Activated CD4-positive, alpha-beta memory T cell treated with anti-CD3 and anti-CD28 coated beads, Interleukin-2, amount 10 ng/mL, durations not matched to agents 7 days and 5 days (primary cell): ENCODE data around the gene PCED1A. TPM values are rescaled to one million over a fixed set of nuclear protein-coding genes. Genes with fewer than 3 reads are reported as not detected.
A peak's percentile ranks its signal among the peaks of the same experiment; 100 is the strongest.

Source experiments
- CTCF ChIA-PET: fragments of 350-600 bp; sonication (Branson Sonifier 250); formaldehyde crosslinking; loops from one replicate; lab custom pipeline; 2021; ENCODE audit warnings: antibody characterized with exemption, inconsistent platforms; lab: Charles Lee
- POLR2A ChIA-PET: fragments of 350-600 bp; sonication (Branson Sonifier 250); formaldehyde crosslinking; loops from one replicate; lab custom pipeline; 2021; ENCODE audit warnings: antibody characterized with exemption; lab: Charles Lee
- DNase-seq: peaks from one replicate; pipeline ENCODE4 v3.0.0-alpha.2; 2020
- H3K27ac Mint-ChIP-seq: one replicate; pipeline ENCODE4 v1.8.0; 2021; ENCODE audit warnings: mild to moderate bottlenecking, mixed read lengths
- H3K27me3 Mint-ChIP-seq: one replicate; pipeline ENCODE4 v1.8.0; 2021; ENCODE audit warnings: mixed read lengths
- H3K36me3 Mint-ChIP-seq: one replicate; pipeline ENCODE4 v1.8.0; 2021; ENCODE audit warnings: low read depth, mixed read lengths
- H3K4me1 Mint-ChIP-seq: one replicate; pipeline ENCODE4 v1.8.0; 2021; ENCODE audit warnings: mixed read lengths
- H3K4me3 Mint-ChIP-seq: one replicate; pipeline ENCODE4 v1.8.0; 2021; ENCODE audit warnings: mild to moderate bottlenecking, mixed read lengths
- H3K9me3 Mint-ChIP-seq: one replicate; pipeline ENCODE4 v1.8.0; 2021; ENCODE audit warnings: mixed read lengths
- total RNA-seq, 2 experiments: library from RNA; stranded (reverse); gene quantifications; one replicate each; pipeline ENCODE4 v1.2.3, GENCODE V29; 2021

PCED1A gene, protein sequence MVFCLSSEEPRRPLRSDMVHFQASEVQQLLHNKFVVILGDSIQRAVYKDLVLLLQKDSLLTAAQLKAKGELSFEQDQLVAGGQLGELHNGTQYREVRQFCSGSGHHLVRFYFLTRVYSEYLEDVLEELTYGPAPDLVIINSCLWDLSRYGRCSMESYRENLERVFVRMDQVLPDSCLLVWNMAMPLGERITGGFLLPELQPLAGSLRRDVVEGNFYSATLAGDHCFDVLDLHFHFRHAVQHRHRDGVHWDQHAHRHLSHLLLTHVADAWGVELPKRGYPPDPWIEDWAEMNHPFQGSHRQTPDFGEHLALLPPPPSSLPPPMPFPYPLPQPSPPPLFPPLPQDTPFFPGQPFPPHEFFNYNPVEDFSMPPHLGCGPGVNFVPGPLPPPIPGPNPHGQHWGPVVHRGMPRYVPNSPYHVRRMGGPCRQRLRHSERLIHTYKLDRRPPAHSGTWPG
- total RNA-seq: 10 to 100 TPM; 25.0 to 25.7 TPM

DNA sequence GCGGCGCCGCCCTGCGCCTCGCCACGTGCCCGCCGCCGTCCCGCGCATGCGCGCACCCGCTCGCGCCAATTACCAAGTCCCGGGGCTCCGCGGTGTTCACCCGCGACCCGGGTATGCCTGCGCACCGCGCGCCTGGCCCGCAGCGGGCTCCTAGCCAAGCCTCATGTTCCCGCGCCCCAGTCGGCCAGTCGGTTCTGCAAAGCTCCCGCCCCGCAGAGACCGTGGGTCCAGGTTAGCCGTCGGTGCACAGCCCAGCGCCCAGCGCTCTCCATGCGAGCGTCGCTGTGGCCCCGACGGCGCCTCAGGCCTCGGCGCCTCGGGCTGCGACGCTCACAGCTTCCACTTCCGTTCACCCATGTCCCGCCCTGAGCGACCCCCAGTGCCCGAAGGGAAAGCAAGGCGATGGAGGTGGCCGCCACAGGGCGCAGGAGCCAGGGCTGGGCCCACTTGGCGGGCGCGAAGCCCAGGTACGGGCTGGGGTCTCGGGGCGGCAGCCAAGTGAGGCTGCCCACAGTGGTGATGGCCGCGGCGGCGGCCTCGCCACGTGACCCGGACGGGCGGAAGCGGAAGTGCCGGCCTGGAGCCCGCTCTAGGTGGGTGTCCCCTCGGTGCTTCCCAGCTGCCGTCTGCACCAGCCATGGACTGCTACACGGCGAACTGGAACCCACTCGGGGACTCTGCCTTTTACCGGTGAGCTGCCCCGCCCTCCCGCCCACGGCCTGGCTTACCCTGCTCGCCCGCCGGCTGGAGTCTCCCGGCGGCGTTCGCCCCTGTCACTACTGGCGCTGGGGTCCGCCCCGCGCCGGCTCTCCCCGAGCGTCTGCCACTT is at the start of gene PCED1A, which contains the start of gene VPS16:
Gene PCED1A, minus strand, starts transcription at position 518 of the 829 bp plus-strand sequence. CDS start 743 bp downstream, outside the sequence.
Gene VPS16, plus strand, starts transcription at position 608 of the 829 bp plus-strand sequence. Its CDS starts 30 bp downstream, at position 638.
- CTCF ChIA-PET: interaction anchor here (0.6 to 1.5 kb wide), 2 partner anchors 35 to 329 kb away, joined by 3 to 5 read pairs; no protein-coding TSS in a partner anchor
- POLR2A ChIA-PET: interaction anchor here (0.5 to 3.1 kb wide), 12 partner anchors 9 to 418 kb away, joined by 3 to 23 read pairs (median 6); partner anchors contain the start of genes FASTKD5, IDH3B, NOP56 and PTPRA
- H3K27ac Mint-ChIP-seq: peak within 1 kb of the TSS; percentile 80
- H3K4me3 Mint-ChIP-seq: peak within 1 kb of the TSS; percentile 83
- H3K36me3 Mint-ChIP-seq: peaks cover 3% of the 10 kb centered on the region
- no peaks in the 10 kb centered on the region for H3K9me3 Mint-ChIP-seq
- H3K4me1 Mint-ChIP-seq: peaks cover 23% of the 10 kb centered on the region
- peak; percentile 89 for DNase-seq
- H3K27me3 Mint-ChIP-seq: no peaks in the 10 kb centered on the region

DNA sequence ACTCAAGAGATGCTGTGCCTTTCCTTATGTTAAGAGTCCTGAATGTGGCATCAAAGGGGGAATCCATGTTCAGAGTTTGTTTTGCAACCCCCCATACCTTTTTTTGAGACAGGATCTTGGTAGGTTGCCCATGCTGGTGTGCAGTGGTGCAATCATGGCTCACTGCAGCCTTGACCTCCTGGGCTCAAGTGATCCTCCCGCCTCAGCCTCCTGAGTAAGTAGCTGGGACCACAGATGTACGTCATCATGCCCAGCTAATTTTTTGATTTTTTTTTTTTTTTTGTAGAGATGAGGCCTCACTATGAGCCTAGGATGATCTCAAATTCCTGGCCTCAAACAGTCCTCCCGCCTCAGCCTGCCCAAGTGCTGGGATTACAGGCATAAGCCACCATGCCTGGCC is 49.3 kb upstream of the PCED1A start:
- Mint-ChIP-seq H3K36me3 (peaks cover 41% of the 10 kb centered on the region), H3K27me3 (no peaks in the 10 kb centered on the region), H3K4me3 (no peak overlapping the region), H3K27ac (no peak overlapping the region), H3K4me1 (peaks cover 35% of the 10 kb centered on the region), H3K9me3 (peaks cover 3% of the 10 kb centered on the region)
- POLR2A ChIA-PET: no interaction called here
- CTCF ChIA-PET: no interaction called here
- DNase-seq: no peak

DNA sequence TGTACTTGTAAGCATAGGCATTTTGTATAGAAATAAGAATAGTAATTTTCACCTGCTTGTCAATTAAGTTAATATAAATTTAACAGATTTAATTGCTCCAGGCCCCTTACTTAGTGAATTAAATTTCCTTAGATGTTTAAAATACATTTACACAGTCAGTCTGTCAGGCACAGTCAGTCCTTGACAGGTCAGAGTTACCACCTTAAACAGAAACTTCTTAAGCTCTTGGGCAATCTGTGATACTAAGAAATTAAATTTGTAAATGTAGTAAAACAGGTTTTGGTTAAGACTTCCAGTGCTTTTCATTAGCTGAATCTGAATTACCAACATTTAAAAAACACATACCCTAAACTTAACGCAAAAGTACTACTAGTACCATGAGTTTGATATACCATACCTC is 48.8 kb upstream of the PCED1A start:
- no peak for DNase-seq
- peaks cover 41% of the 10 kb centered on the region for H3K4me1 Mint-ChIP-seq
- no peak overlapping the region for H3K27ac Mint-ChIP-seq
- H3K36me3 Mint-ChIP-seq: peaks cover 37% of the 10 kb centered on the region
- ChIA-PET CTCF (no interaction called here), POLR2A (interaction anchor here (1.3 kb wide), 1 partner anchor 16 kb away, joined by 5 read pairs; the partner anchor contains the start of gene PTPRA)
- H3K9me3 Mint-ChIP-seq: peaks cover 2% of the 10 kb centered on the region
- H3K4me3 Mint-ChIP-seq: no peak overlapping the region
- H3K27me3 Mint-ChIP-seq: no peaks in the 10 kb centered on the region

DNA sequence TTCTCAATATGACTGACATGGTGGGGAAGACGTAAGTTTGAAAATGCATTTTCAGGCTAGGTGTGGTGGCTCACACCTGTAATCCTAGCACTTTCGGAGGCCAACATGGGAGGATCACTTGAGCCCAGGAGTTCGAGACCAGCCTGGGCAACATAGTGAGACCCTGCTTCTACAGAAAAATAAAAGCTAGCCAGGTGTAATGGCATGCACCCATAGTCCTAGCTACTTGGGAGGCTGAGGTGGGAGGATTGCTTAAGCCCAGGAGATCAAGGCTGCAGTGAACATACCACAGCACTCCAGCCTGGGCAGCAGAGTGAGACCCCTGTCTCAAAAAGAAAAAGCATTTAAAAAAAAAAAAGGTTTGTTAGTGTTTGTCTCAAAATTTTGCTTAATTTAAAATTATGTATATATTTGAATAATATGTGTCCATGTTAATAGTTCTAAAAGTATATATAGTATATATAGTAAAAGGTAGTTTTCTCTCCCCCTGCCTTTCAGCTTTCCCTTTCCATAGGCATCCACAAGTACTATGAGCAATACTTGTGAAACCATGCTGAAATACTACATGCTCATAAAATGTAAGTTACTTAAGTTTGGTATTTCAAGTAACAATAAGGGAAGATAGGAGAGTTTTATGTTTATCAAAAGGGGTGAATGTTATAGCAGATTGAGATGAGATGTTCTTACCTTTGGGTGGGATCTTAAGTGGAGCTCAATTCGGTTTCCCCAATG is 47.9 kb upstream of the PCED1A start:
- CTCF ChIA-PET: no interaction called here
- no peaks in the 10 kb centered on the region for H3K9me3 Mint-ChIP-seq
- POLR2A ChIA-PET: interaction anchor here (0.8 to 1.3 kb wide), 2 partner anchors 9 to 15 kb away, joined by 3 to 5 read pairs; partner anchors contain the start of gene PTPRA
- H3K27ac Mint-ChIP-seq: no peak overlapping the region
- peaks cover 46% of the 10 kb centered on the region for H3K4me1 Mint-ChIP-seq
- no peaks in the 10 kb centered on the region for H3K27me3 Mint-ChIP-seq
- no peak overlapping the region for H3K4me3 Mint-ChIP-seq
- peaks cover 38% of the 10 kb centered on the region for H3K36me3 Mint-ChIP-seq
- no peak for DNase-seq

DNA sequence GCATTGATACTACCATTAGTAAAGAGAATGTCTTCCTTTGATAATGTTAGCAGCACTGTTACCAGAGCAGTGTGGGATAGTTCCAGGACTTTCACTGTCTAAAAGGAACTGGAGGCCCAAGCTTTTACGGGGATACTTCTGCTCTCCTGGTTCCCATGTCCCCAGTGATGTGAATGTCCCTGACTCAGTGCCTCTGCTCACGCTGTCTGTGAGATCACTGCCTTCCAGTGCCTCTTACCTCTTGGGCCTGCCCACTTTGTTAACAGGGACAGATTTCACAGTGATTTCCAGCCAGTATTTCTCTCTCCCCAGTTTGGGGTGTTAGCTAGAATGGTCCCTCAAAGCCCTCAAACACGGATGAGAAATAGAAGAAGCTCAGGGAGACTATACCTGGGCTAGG is 47.3 kb upstream of the PCED1A start:
- Mint-ChIP-seq H3K36me3 (peaks cover 34% of the 10 kb centered on the region), H3K4me1 (peaks cover 46% of the 10 kb centered on the region), H3K4me3 (no peak overlapping the region), H3K9me3 (no peaks in the 10 kb centered on the region), H3K27me3 (no peaks in the 10 kb centered on the region), H3K27ac (no peak overlapping the region)
- ChIA-PET CTCF (no interaction called here), POLR2A (interaction anchor here (0.8 kb wide), 1 partner anchor 8 kb away, joined by 3 read pairs; no protein-coding TSS in a partner anchor)
- no peak for DNase-seq

DNA sequence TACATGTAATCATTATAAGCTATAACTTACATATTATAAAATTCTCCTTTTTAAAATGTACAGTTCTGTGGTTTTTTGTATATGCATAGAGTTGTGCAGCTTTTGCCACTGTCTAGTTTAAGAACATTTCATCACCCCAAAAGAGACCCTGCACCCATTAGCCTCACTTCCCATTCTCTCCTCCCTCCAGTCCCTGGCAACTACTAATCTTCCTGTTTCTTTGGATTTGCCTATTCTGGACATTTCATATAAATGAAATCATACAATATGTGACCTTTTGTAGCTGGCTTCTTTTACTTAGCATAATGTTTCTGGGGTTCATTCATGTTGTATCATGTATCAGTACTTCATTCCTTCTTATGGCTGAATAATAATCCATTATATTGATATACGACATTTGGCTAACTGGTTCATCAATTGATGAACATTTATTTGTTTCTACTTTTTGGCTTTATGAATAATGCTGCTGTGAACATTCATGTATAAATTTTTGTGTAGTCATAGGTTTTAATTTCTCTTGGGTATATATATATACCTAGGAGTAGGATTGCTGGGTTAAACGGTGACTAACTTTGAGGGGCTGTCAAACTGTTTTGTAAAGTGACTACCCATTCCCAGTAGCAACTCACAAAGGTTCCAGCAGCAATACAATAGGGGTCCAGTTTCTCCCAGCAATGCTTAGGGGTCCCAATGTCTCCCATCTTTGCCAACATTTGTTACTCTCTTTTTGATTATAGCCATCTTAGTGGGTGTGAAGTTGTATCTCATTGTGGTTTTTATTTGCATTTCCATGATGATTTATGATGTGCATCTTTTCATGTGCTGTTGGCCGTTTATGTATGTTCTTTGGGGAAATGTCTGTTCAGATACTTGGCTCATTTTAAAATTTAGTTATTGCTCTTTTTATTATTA is 43.5 kb upstream of the PCED1A start:
- H3K27ac Mint-ChIP-seq: no peak overlapping the region
- H3K4me3 Mint-ChIP-seq: no peak overlapping the region
- CTCF ChIA-PET: interaction anchor here (0.8 kb wide), 1 partner anchor 11 kb away, joined by 4 read pairs; the partner anchor contains the start of gene PTPRA

DNA sequence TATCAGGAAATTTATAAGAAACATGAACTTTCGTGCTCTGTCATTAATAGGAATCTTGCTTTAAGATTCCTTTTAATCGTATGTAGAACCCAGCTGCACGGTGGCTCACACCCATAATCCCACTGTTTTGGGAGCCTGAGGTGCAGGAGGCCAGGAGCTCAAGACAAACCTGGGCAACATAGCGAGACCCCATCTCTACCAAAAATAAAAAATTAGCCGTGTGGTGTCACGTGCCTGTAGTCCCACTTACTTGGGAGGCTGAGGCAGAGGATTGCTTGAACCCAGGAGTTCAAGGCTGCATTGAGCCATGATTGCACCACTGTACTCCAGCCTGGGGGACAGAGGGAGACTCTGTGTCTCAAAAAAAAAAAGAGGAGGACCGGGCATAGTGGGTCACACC is 40.2 kb upstream of the PCED1A start:
- H3K4me1 Mint-ChIP-seq: peaks cover 43% of the 10 kb centered on the region
- no peaks in the 10 kb centered on the region for H3K27me3 Mint-ChIP-seq
- POLR2A ChIA-PET: no interaction called here
- H3K9me3 Mint-ChIP-seq: no peaks in the 10 kb centered on the region
- DNase-seq: no peak
- H3K36me3 Mint-ChIP-seq: peaks cover 23% of the 10 kb centered on the region
- H3K27ac Mint-ChIP-seq: no peak overlapping the region
- CTCF ChIA-PET: interaction anchor here (0.7 kb wide), 1 partner anchor 173 kb away, joined by 3 read pairs; no protein-coding TSS in a partner anchor
- H3K4me3 Mint-ChIP-seq: no peak overlapping the region

More for the DNA sequence above, 43.5 kb upstream of the PCED1A start:
- DNase-seq: no peak
- peaks cover 15% of the 10 kb centered on the region for H3K36me3 Mint-ChIP-seq
- POLR2A ChIA-PET: no interaction called here
- no peaks in the 10 kb centered on the region for H3K9me3 Mint-ChIP-seq
- H3K4me1 Mint-ChIP-seq: peaks cover 34% of the 10 kb centered on the region
- no peaks in the 10 kb centered on the region for H3K27me3 Mint-ChIP-seq

DNA sequence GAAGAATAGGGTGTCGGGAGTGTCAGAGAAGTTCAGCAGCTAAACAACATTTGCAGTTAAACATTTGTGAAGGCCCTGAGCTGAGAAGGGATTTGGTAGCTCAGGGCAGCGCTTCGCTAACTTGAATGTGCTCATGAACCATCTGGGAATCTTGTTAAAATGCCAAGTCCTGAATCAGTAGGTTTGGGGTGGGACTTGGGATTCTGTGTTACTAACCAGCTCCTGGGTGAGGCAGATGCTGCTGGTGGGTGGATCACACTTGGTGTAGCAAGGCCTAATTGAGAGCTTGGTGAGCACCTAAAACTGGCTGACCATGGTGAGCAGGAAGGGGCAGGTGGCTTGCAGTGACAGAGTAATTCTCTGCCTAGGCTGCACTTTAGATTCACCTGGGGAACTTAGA is 38.7 kb upstream of the PCED1A start:
- CTCF ChIA-PET: interaction anchor here (0.6 to 0.9 kb wide), 2 partner anchors 14 to 25 kb away, joined by 3 to 4 read pairs; no protein-coding TSS in a partner anchor
- Mint-ChIP-seq H3K9me3 (no peaks in the 10 kb centered on the region), H3K27ac (no peak overlapping the region), H3K36me3 (peaks cover 27% of the 10 kb centered on the region), H3K4me1 (peaks cover 42% of the 10 kb centered on the region), H3K27me3 (no peaks in the 10 kb centered on the region), H3K4me3 (no peak overlapping the region)
- no peak for DNase-seq
- POLR2A ChIA-PET: interaction anchor here (0.8 to 1.2 kb wide), 2 partner anchors 9 to 20 kb away, joined by 3 read pairs; no protein-coding TSS in a partner anchor

DNA sequence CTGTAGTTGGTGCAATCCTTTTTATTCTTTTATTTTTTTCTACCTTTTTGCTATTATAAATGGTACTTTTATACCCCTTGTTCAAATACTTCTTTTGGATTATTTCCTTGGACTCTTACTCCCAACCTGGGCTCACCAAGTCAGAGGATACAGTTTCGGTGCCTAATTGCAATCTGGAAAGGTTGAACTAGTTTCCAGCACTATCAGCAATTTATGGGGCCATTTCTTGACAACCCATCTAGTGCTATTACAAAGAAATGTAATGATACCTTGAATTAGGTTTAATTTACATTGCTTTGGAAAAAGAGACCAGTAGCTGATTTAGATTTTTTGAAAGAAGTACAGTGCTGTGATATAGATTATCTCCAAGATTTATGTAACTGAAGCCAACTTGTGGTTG is 38.1 kb upstream of the PCED1A start:
- H3K27me3 Mint-ChIP-seq: no peaks in the 10 kb centered on the region
- H3K4me1 Mint-ChIP-seq: peaks cover 37% of the 10 kb centered on the region
- no peaks in the 10 kb centered on the region for H3K9me3 Mint-ChIP-seq
- H3K27ac Mint-ChIP-seq: no peak overlapping the region
- no peak overlapping the region for H3K4me3 Mint-ChIP-seq
- no peak for DNase-seq
- ChIA-PET CTCF (interaction anchor here (0.6 kb wide), 1 partner anchor 26 kb away, joined by 4 read pairs; no protein-coding TSS in a partner anchor), POLR2A (interaction anchor here (0.8 kb wide), 1 partner anchor 20 kb away, joined by 3 read pairs; no protein-coding TSS in a partner anchor)
- peaks cover 24% of the 10 kb centered on the region for H3K36me3 Mint-ChIP-seq

DNA sequence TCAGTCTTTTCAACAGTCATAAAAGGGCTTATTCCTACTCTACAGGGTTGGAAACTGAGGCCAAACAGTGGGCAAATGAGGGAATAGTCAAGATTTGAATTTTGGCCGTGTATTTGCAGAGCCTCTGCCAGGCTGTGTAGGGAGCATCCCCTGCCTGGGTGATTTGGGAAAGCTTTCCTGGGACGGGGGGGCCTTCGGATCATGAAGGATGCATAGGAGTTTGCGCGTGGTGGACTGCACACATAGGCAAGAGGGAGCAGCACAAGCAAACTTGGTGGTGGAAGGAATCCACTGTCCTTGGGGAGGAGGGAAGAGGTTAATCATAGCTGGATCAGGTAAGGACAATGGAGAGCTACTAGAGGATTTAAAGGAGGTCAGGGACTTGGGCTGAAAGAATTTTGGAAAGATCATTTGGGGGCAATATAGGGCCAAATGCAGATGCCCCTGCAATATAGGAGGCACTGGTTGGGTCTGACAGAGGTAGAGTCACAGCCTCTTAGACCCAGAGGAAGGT is 35.3 kb upstream of the PCED1A start:
- H3K36me3 Mint-ChIP-seq: peaks cover 24% of the 10 kb centered on the region
- H3K9me3 Mint-ChIP-seq: no peaks in the 10 kb centered on the region
- POLR2A ChIA-PET: no interaction called here
- DNase-seq: no peak
- H3K27ac Mint-ChIP-seq: no peak overlapping the region
- H3K4me1 Mint-ChIP-seq: peaks cover 48% of the 10 kb centered on the region
- CTCF ChIA-PET: interaction anchor here (0.9 kb wide), 1 partner anchor 36 kb away, joined by 3 read pairs; the partner anchor contains the start of genes PCED1A and VPS16
- H3K27me3 Mint-ChIP-seq: no peaks in the 10 kb centered on the region
- peak overlapping the region; percentile 23 for H3K4me3 Mint-ChIP-seq

DNA sequence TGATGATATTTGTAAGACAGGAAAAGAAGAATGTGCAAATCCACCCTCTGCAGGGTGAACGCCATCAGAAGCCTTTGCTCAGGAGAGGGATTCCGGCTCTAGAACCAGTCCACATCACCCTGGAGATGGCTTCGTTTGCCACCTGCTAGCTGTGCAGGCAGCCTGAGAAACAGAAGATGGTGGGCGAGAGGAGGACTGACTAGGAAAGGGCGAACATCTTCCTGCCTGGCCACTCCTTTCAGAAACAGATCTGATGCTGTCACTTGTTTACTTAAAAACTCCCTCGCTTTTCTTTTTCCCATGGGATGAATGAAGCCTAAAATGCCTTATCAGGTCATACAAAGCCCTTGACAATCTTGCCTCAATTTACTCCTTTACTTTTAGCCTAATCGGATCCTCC is 34.0 kb upstream of the PCED1A start:
- CTCF ChIA-PET: no interaction called here
- no peak for DNase-seq
- POLR2A ChIA-PET: interaction anchor here (1.1 to 1.2 kb wide), 2 partner anchors 34 to 210 kb away, joined by 3 to 4 read pairs; partner anchors contain the start of genes IDH3B, PCED1A and VPS16
- peak overlapping the region; percentile 80 for H3K27ac Mint-ChIP-seq
- H3K36me3 Mint-ChIP-seq: peaks cover 24% of the 10 kb centered on the region
- no peaks in the 10 kb centered on the region for H3K9me3 Mint-ChIP-seq
- H3K4me1 Mint-ChIP-seq: peaks cover 53% of the 10 kb centered on the region
- H3K27me3 Mint-ChIP-seq: no peaks in the 10 kb centered on the region
- peak overlapping the region; percentile 87 for H3K4me3 Mint-ChIP-seq
